LoVo (cell line): ENCODE results near the gene NLGN1.

ENCODE experiments used
- DNase-seq: peaks from one replicate; pipeline ENCODE4 v3.0.0-alpha.2; 2016; ENCODE audit warnings: low spot score

The NLGN1 gene

GRCh38 chr3:174098746-174099145 is 701.2 kb downstream of the NLGN1 start:
- no peak for DNase-seq

- no peak for DNase-seq
Measured at GRCh38 chr3:174099724-174100123, 702.2 kb downstream of the NLGN1 start.

DNA sequence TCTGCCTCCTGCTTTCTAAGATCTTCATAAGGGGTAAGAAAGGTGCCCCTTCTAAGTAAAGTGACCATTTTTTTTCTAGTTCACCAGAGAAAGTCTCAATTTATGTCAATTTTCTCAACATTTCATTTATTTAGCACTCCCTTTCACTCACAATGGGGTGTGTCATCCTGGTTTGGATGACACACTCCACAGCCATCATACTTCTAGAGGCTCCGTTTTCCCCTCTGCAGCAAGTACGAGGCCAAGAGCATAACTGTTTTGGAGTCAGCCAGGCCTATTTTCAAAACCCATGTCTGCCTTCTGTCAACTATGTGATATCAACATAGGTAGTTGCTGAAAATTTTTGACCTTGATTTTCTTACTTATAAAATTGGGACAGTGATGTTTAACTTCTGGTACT is 703.2 kb downstream of the NLGN1 start:
- DNase-seq, result no peak

- DNase-seq, result no peak
Measured at GRCh38 chr3:174101244-174101643, 703.7 kb downstream of the NLGN1 start.

DNA sequence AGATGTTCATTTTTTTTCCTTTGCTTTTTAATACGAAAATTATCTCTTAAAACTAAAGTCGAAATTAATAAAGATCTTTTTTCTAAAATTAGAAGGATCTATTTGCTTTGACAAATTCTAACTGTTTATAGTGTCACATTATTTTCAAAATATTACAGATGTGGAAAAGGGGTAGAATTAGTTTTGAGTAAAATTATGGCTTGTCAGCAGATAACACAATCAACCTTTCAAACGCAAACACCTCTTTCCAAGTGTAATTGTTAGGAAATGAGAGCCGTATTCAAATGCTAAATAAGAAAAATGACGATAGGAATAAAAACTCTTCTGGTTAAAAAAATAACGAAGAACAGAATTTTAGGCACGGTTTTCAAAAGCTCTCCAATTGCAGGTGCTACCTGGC is 704.7 kb downstream of the NLGN1 start:
- DNase-seq, result no peak

DNA sequence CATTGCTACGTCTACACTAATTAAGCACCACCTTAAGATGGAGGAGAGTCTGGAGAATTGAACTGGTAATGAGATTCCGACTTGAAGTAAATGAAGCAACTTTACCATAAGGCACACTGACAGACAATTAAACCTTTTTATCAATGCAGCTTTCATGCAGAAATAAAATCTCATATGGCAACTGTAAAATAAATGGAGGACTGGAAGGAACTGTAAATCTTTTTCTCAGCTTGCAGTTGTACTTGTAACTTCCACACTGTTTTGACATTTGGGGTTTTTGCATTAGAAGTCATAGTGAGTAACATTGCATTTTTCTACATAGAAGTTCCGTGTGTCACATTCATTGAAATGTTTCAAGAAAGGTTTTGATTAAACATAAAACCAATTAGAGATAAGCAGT is 705.3 kb downstream of the NLGN1 start:
- no peak for DNase-seq

DNA sequence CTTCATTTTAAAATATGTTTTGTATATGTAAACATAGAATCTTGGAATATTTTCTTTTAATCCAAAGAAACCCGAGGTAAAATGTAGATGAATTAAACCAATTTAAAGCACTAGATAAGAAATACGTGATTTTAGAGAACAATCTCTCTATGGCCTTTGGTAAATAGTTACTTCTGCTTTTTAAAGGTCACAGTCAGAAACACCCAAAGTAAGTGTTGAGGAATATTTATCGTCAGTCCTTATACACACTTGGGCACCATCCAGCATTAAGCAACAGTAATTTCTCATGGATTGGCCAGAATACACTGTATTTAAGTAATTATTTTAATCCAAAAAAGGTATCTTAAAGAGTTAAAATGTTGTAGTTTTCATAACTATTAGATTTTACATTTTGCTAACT is 713.2 kb downstream of the NLGN1 start:
- no peak for DNase-seq

- no peak for DNase-seq
Measured at GRCh38 chr3:174111776-174112175, 714.2 kb downstream of the NLGN1 start.

- no peak for DNase-seq
Measured at GRCh38 chr3:174116421-174116820, 718.9 kb downstream of the NLGN1 start.

- no peak for DNase-seq
Measured at GRCh38 chr3:174120997-174121396, 723.5 kb downstream of the NLGN1 start.

GRCh38 chr3:174122411-174122810 is 724.9 kb downstream of the NLGN1 start:
- DNase-seq, result no peak

- DNase-seq, result no peak
Measured at GRCh38 chr3:174125267-174125824, 727.8 kb downstream of the NLGN1 start.

GRCh38 chr3:174126990-174127758 is 729.6 kb downstream of the NLGN1 start:
- no peak for DNase-seq

DNA sequence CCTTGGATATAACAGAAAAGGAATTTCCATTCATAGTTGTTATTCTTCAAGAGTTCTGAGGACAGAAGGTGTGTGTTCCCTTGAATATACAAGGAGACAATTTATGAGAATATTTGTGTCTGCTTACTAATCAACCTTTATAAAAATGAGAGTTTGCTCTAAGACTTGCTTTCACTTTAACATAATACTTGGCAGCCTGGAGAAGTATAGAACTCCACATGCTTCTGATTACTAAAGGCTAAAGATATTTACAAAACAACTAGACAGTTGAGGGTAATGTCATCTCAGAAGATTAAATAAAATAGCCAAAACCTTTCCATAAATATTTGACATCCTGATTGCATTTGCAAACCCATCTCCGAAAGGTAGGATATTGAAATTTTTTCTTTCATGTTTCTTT is 734.5 kb downstream of the NLGN1 start:
- no peak for DNase-seq

GRCh38 chr3:174132421-174133042 is 735.0 kb downstream of the NLGN1 start:
- DNase-seq, result no peak

DNA sequence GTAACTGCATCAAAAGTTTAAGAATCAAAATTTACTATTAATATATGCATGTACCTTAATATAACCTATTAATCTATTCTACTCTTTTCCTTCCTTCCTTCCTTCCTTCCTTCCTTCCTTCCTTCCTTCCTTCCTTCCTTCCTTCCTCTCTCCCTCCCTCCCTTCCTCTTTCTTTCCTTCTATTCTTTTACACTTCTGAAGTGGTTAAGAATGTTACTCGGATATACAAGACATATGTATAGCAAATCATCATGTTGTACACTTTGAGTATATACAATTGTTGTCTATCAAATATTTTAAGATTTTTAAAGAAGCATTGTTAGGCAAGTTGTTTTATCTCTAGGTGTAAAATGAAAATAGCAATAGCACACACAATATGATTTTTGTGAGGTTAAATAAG is 748.5 kb downstream of the NLGN1 start:
- DNase-seq, result no peak

- no peak for DNase-seq
Measured at GRCh38 chr3:174147798-174148197, 750.3 kb downstream of the NLGN1 start.

DNA sequence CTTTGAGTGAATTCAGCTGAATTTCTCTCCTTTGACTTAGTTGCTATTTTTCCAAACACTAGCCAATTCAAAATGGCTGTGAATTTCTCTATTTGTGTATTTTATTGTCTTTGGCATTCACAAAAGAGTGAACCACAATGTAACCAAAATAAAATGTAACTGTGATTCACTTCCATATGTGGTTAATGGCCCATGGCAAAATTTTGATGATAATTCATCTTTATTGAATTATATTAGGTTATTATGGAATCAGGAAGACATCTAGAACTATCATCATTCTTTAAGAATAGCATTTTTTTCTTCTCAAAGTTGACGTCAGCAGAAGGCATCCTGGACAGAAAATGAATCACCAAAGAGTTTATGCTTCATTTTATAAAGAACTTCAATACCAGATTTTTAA is 756.3 kb downstream of the NLGN1 start:
- no peak for DNase-seq

DNA sequence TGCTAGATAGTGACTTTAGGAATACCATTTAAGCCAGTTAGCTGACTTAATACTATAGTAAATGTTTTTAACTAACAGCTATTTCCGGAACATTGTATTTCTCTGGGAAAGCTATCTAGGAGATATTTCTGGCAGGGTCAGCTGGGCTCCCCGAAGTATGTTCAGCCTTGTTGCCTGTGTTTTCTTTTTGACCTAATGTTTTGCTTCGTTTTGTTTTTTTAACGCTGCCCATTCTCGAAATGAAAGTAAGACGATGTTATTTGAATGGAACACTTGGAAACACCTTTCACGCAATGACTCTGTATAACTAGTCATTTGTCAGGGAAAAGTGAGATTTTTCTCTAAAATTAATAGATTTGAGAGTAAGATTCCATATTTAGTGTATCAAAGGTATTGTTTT is 758.7 kb downstream of the NLGN1 start:
- DNase-seq, result no peak

DNA sequence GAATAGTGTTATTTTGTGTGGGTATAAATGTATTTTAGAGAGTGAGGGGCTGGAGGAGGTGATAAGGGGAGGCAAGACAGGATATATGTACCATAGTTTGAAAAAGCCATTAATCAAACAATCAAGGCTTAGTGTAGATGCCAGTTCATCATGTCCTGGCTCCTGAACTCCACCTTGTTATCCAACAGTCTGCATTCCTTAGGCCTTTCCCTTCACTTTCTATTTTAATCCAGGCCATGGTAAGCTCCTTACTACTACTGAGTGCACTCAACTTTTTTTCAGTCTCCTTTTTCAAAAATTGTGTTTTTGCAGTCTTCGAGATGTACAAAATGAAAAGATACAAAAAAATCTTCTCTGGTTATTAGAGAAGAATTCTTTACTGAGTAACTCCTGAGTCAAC is 761.1 kb downstream of the NLGN1 start:
- no peak for DNase-seq

DNA sequence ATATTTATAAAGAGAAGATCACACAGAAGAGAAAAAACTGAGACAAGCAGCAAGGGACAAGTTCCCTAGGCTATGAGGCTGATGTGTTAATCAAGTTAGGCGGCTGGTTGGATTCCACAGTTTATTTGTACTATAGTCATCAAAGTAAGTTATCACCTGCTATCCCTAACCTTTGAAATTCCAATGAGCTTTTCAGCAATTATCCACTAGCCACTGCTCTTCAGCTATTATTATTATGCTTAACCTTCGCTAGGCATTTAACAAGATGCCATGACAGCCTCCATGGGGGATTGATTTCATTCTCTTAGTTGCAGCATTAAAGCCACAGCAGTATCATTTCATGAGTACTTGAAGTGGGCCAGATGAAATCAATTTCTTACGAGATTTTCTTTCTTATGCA is 762.1 kb downstream of the NLGN1 start:
- DNase-seq, result no peak

DNA sequence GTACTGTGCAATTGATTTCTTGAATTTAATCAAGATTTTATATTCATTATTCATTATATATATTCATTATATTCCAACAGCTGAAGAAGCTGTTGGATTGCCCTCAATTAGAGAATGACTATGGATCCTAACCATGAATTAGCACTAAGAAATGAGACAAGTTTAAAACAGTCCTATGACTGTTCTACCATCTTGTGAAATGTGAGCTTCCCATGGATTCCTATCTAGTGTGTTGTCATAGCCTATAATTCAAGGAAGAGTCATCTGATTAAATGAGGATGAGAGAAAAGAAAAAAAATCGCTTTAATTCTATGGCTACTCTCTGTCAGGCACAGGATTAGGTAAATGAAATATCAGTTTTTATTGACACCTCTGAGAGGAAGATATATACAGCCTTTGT is 765.0 kb downstream of the NLGN1 start:
- DNase-seq, result no peak

GRCh38 chr3:174168026-174168425 is 770.5 kb downstream of the NLGN1 start:
- DNase-seq, result no peak
